ENCODE measurements around the gene ZNF184. TPM values are rescaled to one million over a fixed set of nuclear protein-coding genes. Genes with fewer than 3 reads are reported as not detected.
"Not testable (repeated sequence)": the region's sequence is repeated elsewhere in the genome, so short reads cannot be mapped to it uniquely, and the experiment has no call there.

ZNF184 gene
- total and polyA plus RNA-seq, 12 donors, result 1.3 to 5.5 (median 3.3) TPM

GRCh38 chr6:27428966-27429365 is 43.9 kb downstream of the ZNF184 start:
- 86 to 89% methylated on average over 2 of the region's 2 CpGs for WGBS, 2 donors
- Histone ChIP-seq H3K27me3 (no peaks in the 10 kb centered on the region), H3K27ac (no peak overlapping the region), H3K9me3 (peaks cover 0 to 24% (median 0%) of the 10 kb centered on the region in 11 donors), H3K4me3 (no peak overlapping the region), H3K4me1 (no peaks in the 10 kb centered on the region), H3K36me3 (no peaks in the 10 kb centered on the region)
- intact Hi-C loops (cut with DNase I), result no loop called here
- no peak for TF ChIP-seq CTCF (IDR thresholded peaks at IDR 0.05)
- DNase-seq, result no peak
- ATAC-seq, result no peak

GRCh38 chr6:27428502-27428901 is 44.4 kb downstream of the ZNF184 start:
- no peak for ATAC-seq
- no peaks in the 10 kb centered on the region for H3K36me3 ChIP-seq
- H3K27me3 ChIP-seq, result no peaks in the 10 kb centered on the region
- no peak overlapping the region for H3K27ac ChIP-seq
- no peak overlapping the region for H3K4me3 ChIP-seq
- no peaks in the 10 kb centered on the region for H3K4me1 ChIP-seq
- WGBS, 2 donors, result 85 to 86% methylated on average over 4 of the region's 4 CpGs
- H3K9me3 ChIP-seq, result peaks cover 0 to 20% (median 0%) of the 10 kb centered on the region in 11 donors
- DNase-seq, result no peak
- no peak for TF ChIP-seq CTCF (IDR thresholded peaks at IDR 0.05)
- intact Hi-C loops (cut with DNase I), result no loop called here

- H3K36me3 ChIP-seq, result no peaks in the 10 kb centered on the region
- WGBS, 2 donors, result 83% methylated on average over 4 of the region's 4 CpGs
- no peak overlapping the region for H3K4me3 ChIP-seq
- DNase-seq (no peak), ATAC-seq (no peak)
- no peak overlapping the region for H3K27ac ChIP-seq
- H3K4me1 ChIP-seq, result no peaks in the 10 kb centered on the region
- no peak for TF ChIP-seq CTCF (IDR thresholded peaks at IDR 0.05)
- intact Hi-C loops (cut with DNase I), result no loop called here
- peaks cover 0 to 25% (median 0%) of the 10 kb centered on the region in 11 donors for H3K9me3 ChIP-seq
- peaks cover 0 to 5% (median 0%) of the 10 kb centered on the region in 7 donors for H3K27me3 ChIP-seq
Measured at GRCh38 chr6:27426045-27426620, 46.8 kb downstream of the ZNF184 start.

GRCh38 chr6:27424851-27425250 is 48.1 kb downstream of the ZNF184 start:
- ATAC-seq; intact Hi-C loops (cut with DNase I); H3K27me3 ChIP-seq; DNase-seq; H3K27ac ChIP-seq; H3K4me3 ChIP-seq; H3K36me3 ChIP-seq; H3K4me1 ChIP-seq: not testable (repeated sequence)
- 81 to 84% methylated on average over 36 of the region's 36 CpGs for WGBS, 2 donors
- H3K9me3 ChIP-seq, result peaks cover 0 to 14% (median 0%) of the 10 kb centered on the region in 11 donors

GRCh38 chr6:27422651-27423332 is 50.1 kb downstream of the ZNF184 start:
- H3K4me3 ChIP-seq, result peak overlapping the region in 2 of 10 donors; percentile 2 to 8
- intact Hi-C loops (cut with DNase I), result no loop called here
- no peak for TF ChIP-seq CTCF (IDR thresholded peaks at IDR 0.05)
- no peak overlapping the region for H3K27ac ChIP-seq
- H3K9me3 ChIP-seq, result peaks cover 0 to 12% (median 0%) of the 10 kb centered on the region in 11 donors
- no peaks in the 10 kb centered on the region for H3K36me3 ChIP-seq
- H3K27me3 ChIP-seq, result peaks cover 0 to 5% (median 0%) of the 10 kb centered on the region in 7 donors
- no peaks in the 10 kb centered on the region for H3K4me1 ChIP-seq
- no peak for DNase-seq
- ATAC-seq, result no peak
- WGBS, 2 donors, result 41 to 46% methylated on average over 32 of the region's 32 CpGs
